Stimulated activated CD4-positive, alpha-beta T cell treated with anti-CD3 and anti-CD28 coated beads, Interleukin-4, amount 100 ng/mL, for 1 hour (primary cell): ENCODE results near the gene ARVCF.

ENCODE experiments used
- DNase-seq: peaks from one replicate; pipeline ENCODE4 v3.0.0-alpha.2; 2020

Gene ARVCF

GRCh38 chr22:19971276-19972124, 45.1 kb downstream of the ARVCF start:
- DNase-seq: no peak

GRCh38 chr22:19970479-19971275, 45.9 kb downstream of the ARVCF start:
- peak; percentile 81 for DNase-seq

GRCh38 chr22:19970031-19970478, 46.6 kb downstream of the ARVCF start:
- DNase-seq: no peak

- DNase-seq: no peak
These were observed 47.3 kb downstream of the ARVCF start for GRCh38 chr22:19969141-19969928.

- no peak for DNase-seq
These were observed 48.2 kb downstream of the ARVCF start for GRCh38 chr22:19968450-19968891.

GRCh38 chr22:19967850-19968449, 48.7 kb downstream of the ARVCF start:
- no peak for DNase-seq

GRCh38 chr22:19966908-19967750, 49.5 kb downstream of the ARVCF start:
- DNase-seq: no peak

- no peak for DNase-seq
These were observed 50.6 kb downstream of the ARVCF start for GRCh38 chr22:19965771-19966709.

GRCh38 chr22:19964701-19965386, 51.8 kb downstream of the ARVCF start:
- no peak for DNase-seq

GRCh38 chr22:19963863-19964642, 52.6 kb downstream of the ARVCF start:
- no peak for DNase-seq

GRCh38 chr22:19962909-19963806, 53.5 kb downstream of the ARVCF start:
- DNase-seq: peak; percentile 20

- DNase-seq: peak; percentile 54
These were observed 54.2 kb downstream of the ARVCF start for GRCh38 chr22:19962246-19962908.

GRCh38 chr22:19961868-19962245, 54.8 kb downstream of the ARVCF start:
- no peak for DNase-seq

GRCh38 chr22:19961201-19961580, 55.4 kb downstream of the ARVCF start:
- DNase-seq: no peak

- no peak for DNase-seq
These were observed 56.0 kb downstream of the ARVCF start for GRCh38 chr22:19960491-19961200.

GRCh38 chr22:19959587-19960490, 56.8 kb downstream of the ARVCF start:
- DNase-seq: no peak
